ENCODE results near the gene INSRR.

INSRR gene

GRCh38 chr1:156883919-156884318, 25.0 kb upstream of the INSRR start:
- H2AFZ ChIP-seq (ENCODE audit: low read depth, low read length, severe bottlenecking): no peak overlapping the region
- no peaks in the 10 kb centered on the region for H3K27me3 ChIP-seq (ENCODE audit: low read length)
- H3K4me3 ChIP-seq (ENCODE audit: insufficient read depth, low read length, poor library complexity, severe bottlenecking): no peak overlapping the region
- H4K20me1 ChIP-seq (ENCODE audit: low read depth, low read length): no peaks in the 10 kb centered on the region
- H3K9me3 ChIP-seq (ENCODE audit: insufficient read depth, low read length): no peaks in the 10 kb centered on the region
- H3F3A ChIP-seq (ENCODE audit: insufficient read depth): no peaks in the 10 kb centered on the region
- no peak overlapping the region for H3K9ac ChIP-seq (ENCODE audit: low read length)
- no peaks in the 10 kb centered on the region for H3K36me3 ChIP-seq (ENCODE audit: low read length)
- no peaks in the 10 kb centered on the region for H3K9me2 ChIP-seq (replicated peaks; ENCODE audit: insufficient read depth, low read length)
- H3K79me2 ChIP-seq (ENCODE audit: insufficient read depth, low read length): no peaks in the 10 kb centered on the region
- H3K4me2 ChIP-seq (ENCODE audit: low read depth, low read length, poor library complexity, severe bottlenecking): no peak overlapping the region
- H3K27ac ChIP-seq (ENCODE audit: low read depth, low read length): no peak overlapping the region
- TF ChIP-seq CTCF (IDR thresholded peaks at IDR 0.05; ENCODE audit: insufficient read depth, low read length, poor library complexity, severe bottlenecking): no peak
- no peak for TF ChIP-seq EZH2phosphoT487 (conservative IDR thresholded peaks at IDR 0.05; ENCODE audit: low read length)

GRCh38 chr1:156882543-156882942, 23.6 kb upstream of the INSRR start:
- no peak overlapping the region for H3K4me3 ChIP-seq (ENCODE audit: insufficient read depth, low read length, poor library complexity, severe bottlenecking)
- H3K9me3 ChIP-seq (ENCODE audit: insufficient read depth, low read length): no peaks in the 10 kb centered on the region
- no peak overlapping the region for H3K27ac ChIP-seq (ENCODE audit: low read depth, low read length)
- H3K79me2 ChIP-seq (ENCODE audit: insufficient read depth, low read length): no peaks in the 10 kb centered on the region
- no peaks in the 10 kb centered on the region for H3K9me2 ChIP-seq (replicated peaks; ENCODE audit: insufficient read depth, low read length)
- H3K9ac ChIP-seq (ENCODE audit: low read length): no peak overlapping the region
- H2AFZ ChIP-seq (ENCODE audit: low read depth, low read length, severe bottlenecking): no peak overlapping the region
- no peaks in the 10 kb centered on the region for H3F3A ChIP-seq (ENCODE audit: insufficient read depth)
- TF ChIP-seq EZH2phosphoT487 (conservative IDR thresholded peaks at IDR 0.05; ENCODE audit: low read length): no peak
- no peak for TF ChIP-seq CTCF (IDR thresholded peaks at IDR 0.05; ENCODE audit: insufficient read depth, low read length, poor library complexity, severe bottlenecking)
- H3K36me3 ChIP-seq (ENCODE audit: low read length): no peaks in the 10 kb centered on the region
- no peaks in the 10 kb centered on the region for H4K20me1 ChIP-seq (ENCODE audit: low read depth, low read length)
- no peaks in the 10 kb centered on the region for H3K27me3 ChIP-seq (ENCODE audit: low read length)
- H3K4me2 ChIP-seq (ENCODE audit: low read depth, low read length, poor library complexity, severe bottlenecking): no peak overlapping the region

- no peaks in the 10 kb centered on the region for H4K20me1 ChIP-seq (ENCODE audit: low read depth, low read length)
- H3K9ac ChIP-seq (ENCODE audit: low read length): no peak overlapping the region
- no peaks in the 10 kb centered on the region for H3K36me3 ChIP-seq (ENCODE audit: low read length)
- no peaks in the 10 kb centered on the region for H3K27me3 ChIP-seq (ENCODE audit: low read length)
- no peak overlapping the region for H3K27ac ChIP-seq (ENCODE audit: low read depth, low read length)
- H2AFZ ChIP-seq (ENCODE audit: low read depth, low read length, severe bottlenecking): no peak overlapping the region
- no peak overlapping the region for H3K4me3 ChIP-seq (ENCODE audit: insufficient read depth, low read length, poor library complexity, severe bottlenecking)
- H3K79me2 ChIP-seq (ENCODE audit: insufficient read depth, low read length): no peaks in the 10 kb centered on the region
- H3K4me2 ChIP-seq (ENCODE audit: low read depth, low read length, poor library complexity, severe bottlenecking): no peak overlapping the region
- H3F3A ChIP-seq (ENCODE audit: insufficient read depth): no peaks in the 10 kb centered on the region
- no peaks in the 10 kb centered on the region for H3K9me2 ChIP-seq (replicated peaks; ENCODE audit: insufficient read depth, low read length)
- H3K9me3 ChIP-seq (ENCODE audit: insufficient read depth, low read length): no peaks in the 10 kb centered on the region
- no peak for TF ChIP-seq EZH2phosphoT487 (conservative IDR thresholded peaks at IDR 0.05; ENCODE audit: low read length)
- no peak for TF ChIP-seq CTCF (IDR thresholded peaks at IDR 0.05; ENCODE audit: insufficient read depth, low read length, poor library complexity, severe bottlenecking)
Observed at GRCh38 chr1:156881663-156882062, 22.7 kb upstream of the INSRR start.
